Embryonic facial prominence (tissue), 1 donor: ENCODE measurements around the gene AXIN1.
A peak's percentile ranks its signal among the peaks of the same experiment; 100 is the strongest.
"Not testable (repeated sequence)": the region's sequence is repeated elsewhere in the genome, so short reads cannot be mapped to it uniquely, and the experiment has no call there.

ENCODE experiments used
- DNase-seq: peaks from one replicate; pipeline ENCODE4 v3.0.0-alpha.2; 2016; ENCODE audit errors: extremely low spot score

Gene AXIN1

GRCh38 chr16:381012-381788, 28.7 kb upstream of the AXIN1 start:
- no peak for DNase-seq

- DNase-seq, result no peak
These were observed 28.2 kb upstream of the AXIN1 start for GRCh38 chr16:380762-381011.

GRCh38 chr16:379961-380761, 27.6 kb upstream of the AXIN1 start:
- no peak for DNase-seq

- no peak for DNase-seq
These were observed 26.8 kb upstream of the AXIN1 start for GRCh38 chr16:379183-379960.

- DNase-seq, result no peak
These were observed 26.3 kb upstream of the AXIN1 start for GRCh38 chr16:378821-379182.

- not testable (repeated sequence) for DNase-seq
These were observed 25.7 kb upstream of the AXIN1 start for GRCh38 chr16:378113-378820.

- DNase-seq, result no peak
These were observed 25.0 kb upstream of the AXIN1 start for GRCh38 chr16:377419-377951.

- no peak for DNase-seq
These were observed 24.4 kb upstream of the AXIN1 start for GRCh38 chr16:376817-377418.

- DNase-seq, result no peak
These were observed 23.6 kb upstream of the AXIN1 start for GRCh38 chr16:375927-376816.

- no peak for DNase-seq
These were observed 22.7 kb upstream of the AXIN1 start for GRCh38 chr16:375212-375611.

- DNase-seq, result no peak
These were observed 22.0 kb upstream of the AXIN1 start for GRCh38 chr16:374616-374926.

- DNase-seq, result no peak
These were observed 21.5 kb upstream of the AXIN1 start for GRCh38 chr16:373848-374615.

GRCh38 chr16:373020-373598, 20.6 kb upstream of the AXIN1 start:
- DNase-seq, result no peak

- DNase-seq, result no peak
These were observed 19.9 kb upstream of the AXIN1 start for GRCh38 chr16:372302-372983.

- DNase-seq, result no peak
These were observed 19.2 kb upstream of the AXIN1 start for GRCh38 chr16:371515-372301.

GRCh38 chr16:370979-371514, 18.5 kb upstream of the AXIN1 start:
- DNase-seq, result no peak

GRCh38 chr16:370443-370842, 17.9 kb upstream of the AXIN1 start, which contains the start of gene MRPL28:
MRPL28 (minus strand) TSS chr16:370538; CDS start chr16:370218, 320 bp downstream.
- peak; percentile 94 for DNase-seq
